GM18526 (cell line): ENCODE measurements around the gene CWF19L2.

Source experiments
- POLR2A ChIP-seq: IDR thresholded peaks from 3 replicates; pipeline ENCODE4 v1.6.1; 2011; ENCODE audit not compliant: insufficient read length; ENCODE audit errors: extremely low read depth

The CWF19L2 gene

GRCh38 chr11:107442715-107443215, 14.9 kb downstream of the CWF19L2 start:
- TF ChIP-seq POLR2A: no peak

- TF ChIP-seq POLR2A: no peak
Measured at GRCh38 chr11:107439586-107440167, 17.9 kb downstream of the CWF19L2 start.

- TF ChIP-seq POLR2A: no peak
Measured at GRCh38 chr11:107438148-107438547, 19.5 kb downstream of the CWF19L2 start.

GRCh38 chr11:107430525-107430924, 27.1 kb downstream of the CWF19L2 start:
- TF ChIP-seq POLR2A: no peak

- TF ChIP-seq POLR2A: no peak
Measured at GRCh38 chr11:107427569-107428180, 29.9 kb downstream of the CWF19L2 start.

GRCh38 chr11:107413352-107413751, 44.3 kb downstream of the CWF19L2 start:
- no peak for TF ChIP-seq POLR2A

- no peak for TF ChIP-seq POLR2A
Measured at GRCh38 chr11:107408762-107409211, 48.8 kb downstream of the CWF19L2 start.

- TF ChIP-seq POLR2A: no peak
Measured at GRCh38 chr11:107405260-107405659, 52.4 kb downstream of the CWF19L2 start.

- TF ChIP-seq POLR2A: no peak
Measured at GRCh38 chr11:107397357-107397756, 60.3 kb downstream of the CWF19L2 start.

- no peak for TF ChIP-seq POLR2A
Measured at GRCh38 chr11:107392611-107393010, 65.0 kb downstream of the CWF19L2 start.

- TF ChIP-seq POLR2A: no peak
Measured at GRCh38 chr11:107387666-107388065, 70.0 kb downstream of the CWF19L2 start.

- no peak for TF ChIP-seq POLR2A
Measured at GRCh38 chr11:107385361-107385981, 72.2 kb downstream of the CWF19L2 start.

GRCh38 chr11:107384144-107384852, 73.3 kb downstream of the CWF19L2 start:
- no peak for TF ChIP-seq POLR2A

- no peak for TF ChIP-seq POLR2A
Measured at GRCh38 chr11:107372439-107372838, 85.2 kb downstream of the CWF19L2 start.

GRCh38 chr11:107370390-107370789, 87.2 kb downstream of the CWF19L2 start:
- TF ChIP-seq POLR2A: no peak

- TF ChIP-seq POLR2A: no peak
Measured at GRCh38 chr11:107359701-107360100, 97.9 kb downstream of the CWF19L2 start.
